Measurements from ENCODE around the gene PWWP2B.

- TF ChIP-seq POLR2A (IDR thresholded peaks at IDR 0.05; ENCODE audit: low read depth, low read length) (no peak), TAF1 (IDR thresholded peaks at IDR 0.05; ENCODE audit: low read depth, low read length) (no peak), POU2F2 (IDR thresholded peaks at IDR 0.05; ENCODE audit: low read depth, low read length) (no peak), POLR2AphosphoS5 (IDR thresholded peaks at IDR 0.05; ENCODE audit: low read depth, low read length) (no peak), SPI1 (IDR thresholded peaks at IDR 0.05; ENCODE audit: low read depth, low read length) (no peak)
Observed at GRCh38 chr10:132383751-132384196, 13.2 kb upstream of the PWWP2B start.

Measured in GM12891 (cell line).